A673 (cell line): ENCODE results near the gene HSFY2. TPM values are rescaled to one million over a fixed set of nuclear protein-coding genes. Genes with fewer than 3 reads are reported as not detected.
"Not testable (repeated sequence)": the region's sequence is repeated elsewhere in the genome, so short reads cannot be mapped to it uniquely, and the experiment has no call there.

Experiments used
- Bru-seq: library from RNA; stranded (reverse); fragments of 400-500 nt; gene quantifications from one replicate; lab custom pipeline; 2021; lab: Mats Ljungman, UMichigan
- BruChase-seq, 2 experiments: library from RNA; stranded (reverse); fragments of 400-500 nt; gene quantifications; one replicate each; lab custom pipeline; 2021; lab: Mats Ljungman, UMichigan
- BruUV-seq: library from RNA; stranded (reverse); fragments of 400-500 nt; replicated peaks from 2 replicates; lab custom pipeline; 2021; lab: Mats Ljungman, UMichigan
- CTCF ChIA-PET: fragments of 300-600 bp; sonication (Branson Sonifier 250); formaldehyde crosslinking; loops from one replicate; lab custom pipeline; 2022; ENCODE audit warnings: antibody characterized with exemption; lab: Charles Lee
- POLR2A ChIA-PET: fragments of 300-600 bp; sonication (Branson Sonifier 250); formaldehyde crosslinking; loops from one replicate; lab custom pipeline; 2022; ENCODE audit warnings: antibody characterized with exemption; ENCODE audit not compliant: low non-redundant PET; lab: Charles Lee
- DNase-seq: peaks from one replicate; pipeline ENCODE4 v3.0.0-alpha.2; 2015; ENCODE audit warnings: low spot score
- H3K27ac ChIP-seq: fragments of 200-600 bp; sonication (generic); 2 replicates; pipeline ENCODE4 v1.5.1; 2016; ENCODE audit warnings: mixed run types, low read depth, mild to moderate bottlenecking, mixed read lengths, antibody characterized with exemption, low read length; ENCODE audit not compliant: poor library complexity, severe bottlenecking
- H3K27me3 ChIP-seq: fragments of 200-600 bp; sonication (generic); replicated peaks from 2 replicates; pipeline ENCODE4 v1.6.1; 2017; ENCODE audit warnings: mixed run types, low read depth, mild to moderate bottlenecking, mixed read lengths, antibody characterized with exemption, low read length; ENCODE audit not compliant: insufficient read depth, poor library complexity
- H3K36me3 ChIP-seq: fragments of 200-600 bp; sonication (generic); 2 replicates; pipeline ENCODE4 v1.6.1; 2016; ENCODE audit warnings: mixed run types, mild to moderate bottlenecking, mixed read lengths, antibody characterized with exemption, low read length; ENCODE audit not compliant: insufficient read depth, poor library complexity, severe bottlenecking
- H3K4me1 ChIP-seq: fragments of 200-600 bp; sonication (generic); 2 replicates; pipeline ENCODE4 v1.6.1; 2017; ENCODE audit warnings: mixed run types, mild to moderate bottlenecking, mixed read lengths, antibody characterized with exemption, low read length; ENCODE audit not compliant: insufficient read depth, poor library complexity, severe bottlenecking
- H3K4me3 ChIP-seq: fragments of 200-600 bp; sonication (generic); 2 replicates; pipeline ENCODE4 v1.5.1; 2016; ENCODE audit warnings: low read depth, mixed run types, mild to moderate bottlenecking, mixed read lengths, low read length; ENCODE audit not compliant: poor library complexity, severe bottlenecking
- H3K9me3 ChIP-seq: fragments of 200-600 bp; sonication (generic); 2 replicates; pipeline ENCODE4 v1.6.1; 2016; ENCODE audit warnings: mixed run types, low read depth, mild to moderate bottlenecking, mixed read lengths, antibody characterized with exemption, low read length; ENCODE audit not compliant: poor library complexity, severe bottlenecking
- intact Hi-C: fragments of 100-400 bp; cut with micrococcal nuclease; formaldehyde crosslinking; loops from one replicate; pipeline ENCODE4 v1.10.0; 2022; ENCODE audit not compliant: unreplicated experiment
- long read RNA-seq: library from polyadenylated mRNA; stranded (forward); transcript quantifications from one replicate; pipeline ENCODE4 v2.0.0, GENCODE V29; 2022
- total RNA-seq: library from RNA; stranded (reverse); gene quantifications from 2 replicates; pipeline ENCODE4 v1.2.3, GENCODE V29; 2021

Gene HSFY2
- total RNA-seq (not detected in 2 replicates), Bru-seq, nascent RNA (not detected), BruChase-seq, experiment 1, labeled RNA remaining after a 2-hour chase (not detected), BruChase-seq, experiment 2, labeled RNA remaining after a 6-hour chase (not detected)
- long read RNA-seq = 0 reads

DNA sequence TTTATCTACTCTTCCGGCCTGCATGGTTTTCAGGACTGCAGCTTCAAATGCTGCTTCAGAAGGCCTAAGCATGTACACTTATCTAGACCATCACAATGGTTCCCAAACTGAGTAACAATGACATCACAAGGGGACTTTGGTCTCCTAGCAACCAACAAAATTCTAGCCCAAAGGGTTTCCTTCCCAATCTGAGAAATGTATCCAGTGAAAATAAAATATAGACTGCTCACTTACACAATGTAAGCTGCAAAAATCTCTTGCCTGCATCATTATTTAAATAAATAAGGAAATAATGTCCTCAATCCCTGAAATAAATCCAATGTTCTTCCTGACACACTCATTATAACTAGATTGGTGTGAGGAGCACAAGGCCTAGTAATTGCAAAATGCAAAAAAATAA lies at the start of gene HSFY2:
Gene HSFY2, minus strand, starts transcription at position 101 of the 400 bp plus-strand sequence. CDS start 117 bp downstream, outside the sequence.
- CTCF ChIA-PET, POLR2A ChIA-PET, H3K27ac ChIP-seq, H3K4me1 ChIP-seq, H3K27me3 ChIP-seq, H3K4me3 ChIP-seq, H3K36me3 ChIP-seq, BruUV-seq, H3K9me3 ChIP-seq, DNase-seq, intact Hi-C loops: not testable (repeated sequence)

GRCh38 chrY:18815751-18816150 lies 42.2 kb upstream of the HSFY2 start:
- not testable (repeated sequence) for BruUV-seq

DNA sequence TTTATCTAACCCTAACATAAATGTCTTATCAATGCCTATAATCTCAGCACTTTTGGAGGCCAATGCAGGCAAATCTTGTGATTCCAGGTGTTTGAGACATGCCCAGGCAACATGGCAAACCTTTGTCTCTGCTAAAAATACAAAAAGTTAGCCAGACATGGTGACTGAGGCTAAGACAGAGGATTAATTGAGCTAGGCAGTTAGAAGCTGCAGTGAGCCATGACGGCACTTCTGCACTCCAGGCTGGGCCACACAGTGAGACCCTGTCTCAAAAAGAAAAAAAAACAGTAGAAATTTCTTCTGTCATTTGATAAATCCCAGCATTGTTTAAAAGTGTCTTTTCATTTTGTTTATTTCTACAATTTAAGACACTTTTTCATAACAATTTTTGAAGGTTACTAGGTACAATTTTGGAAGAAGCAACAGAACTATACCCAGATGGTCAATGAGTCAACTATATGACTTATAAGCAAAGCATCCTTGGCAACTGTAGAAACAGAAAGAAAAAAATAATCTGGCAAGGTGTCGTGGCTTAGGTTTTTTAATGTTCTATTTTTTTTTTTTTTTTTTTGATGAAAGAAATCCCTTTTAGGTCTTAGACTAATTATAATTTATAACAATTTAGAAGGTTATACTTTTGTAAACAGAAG lies 15.3 kb upstream of the HSFY2 start:
- intact Hi-C loops, H3K9me3 ChIP-seq, H3K36me3 ChIP-seq, H3K27me3 ChIP-seq, H3K4me3 ChIP-seq, H3K4me1 ChIP-seq, H3K27ac ChIP-seq, BruUV-seq, POLR2A ChIA-PET, CTCF ChIA-PET, DNase-seq: not testable (repeated sequence)

More at GRCh38 chrY:18815751-18816150, 42.2 kb upstream of the HSFY2 start:
- H3K4me1 ChIP-seq, POLR2A ChIA-PET, H3K4me3 ChIP-seq, H3K9me3 ChIP-seq, intact Hi-C loops, H3K36me3 ChIP-seq, DNase-seq, H3K27ac ChIP-seq, CTCF ChIA-PET, H3K27me3 ChIP-seq: not testable (repeated sequence)

DNA sequence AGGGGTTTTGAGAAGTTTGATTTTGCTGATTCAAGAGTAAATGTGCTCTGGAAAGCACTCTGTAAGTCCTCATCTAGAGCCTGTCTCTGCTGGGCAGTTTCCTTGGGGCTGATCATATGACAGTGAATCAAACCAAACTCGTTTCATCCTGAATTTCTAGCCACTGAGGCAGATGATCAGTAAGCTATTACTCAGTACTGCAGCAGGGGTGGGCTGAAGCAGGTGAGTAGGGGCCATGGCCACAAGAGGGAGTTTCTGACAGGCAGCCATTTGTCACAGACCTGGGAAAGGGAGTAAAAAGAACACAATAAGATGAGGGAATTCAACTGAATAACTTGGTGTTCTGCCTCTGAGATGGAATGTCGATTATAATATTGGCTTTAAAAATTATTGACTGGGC lies 19.5 kb downstream of the HSFY2 start:
- H3K36me3 ChIP-seq, BruUV-seq, H3K27me3 ChIP-seq, H3K9me3 ChIP-seq, CTCF ChIA-PET, intact Hi-C loops, POLR2A ChIA-PET, DNase-seq, H3K4me3 ChIP-seq, H3K4me1 ChIP-seq, H3K27ac ChIP-seq: not testable (repeated sequence)

- H3K4me3 ChIP-seq, intact Hi-C loops, CTCF ChIA-PET, H3K36me3 ChIP-seq, H3K9me3 ChIP-seq, POLR2A ChIA-PET, H3K27me3 ChIP-seq, DNase-seq, BruUV-seq, H3K27ac ChIP-seq, H3K4me1 ChIP-seq: not testable (repeated sequence)
Observed at GRCh38 chrY:18753133-18753815, 20.3 kb downstream of the HSFY2 start.

DNA sequence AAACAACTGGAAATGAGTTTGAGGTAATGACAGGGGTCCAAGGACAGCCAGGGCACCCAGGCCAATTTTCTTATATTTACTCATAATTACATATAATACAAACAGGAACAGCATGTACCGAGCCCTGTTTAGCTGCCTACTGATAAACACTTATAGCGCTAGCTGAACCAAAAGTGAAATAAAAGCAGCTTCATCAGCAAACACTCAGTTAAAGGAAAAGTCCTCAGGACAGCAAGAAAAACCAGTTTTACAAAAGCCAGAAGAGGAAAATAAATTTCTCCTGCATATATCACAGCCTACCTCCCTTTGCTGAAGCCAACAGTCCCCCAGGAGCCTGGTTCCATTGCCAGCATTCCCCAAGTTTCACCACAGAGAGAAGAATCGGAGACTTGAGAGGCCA lies 49.8 kb downstream of the HSFY2 start:
- CTCF ChIA-PET, H3K27me3 ChIP-seq, H3K4me3 ChIP-seq, DNase-seq, H3K4me1 ChIP-seq, H3K27ac ChIP-seq, BruUV-seq, POLR2A ChIA-PET, H3K36me3 ChIP-seq, intact Hi-C loops, H3K9me3 ChIP-seq: not testable (repeated sequence)
